GM19397 (cell line): ENCODE measurements around the gene OVOL1.
"Not testable (repeated sequence)": the region's sequence is repeated elsewhere in the genome, so short reads cannot be mapped to it uniquely, and the experiment has no call there.

Experiments used
- ATAC-seq: cut with Tn5 transposase; IDR thresholded peaks from one replicate; pipeline ENCODE4 v1.9.1; 2021; ENCODE audit warnings: mild to moderate bottlenecking, moderate library complexity; ENCODE audit not compliant: unreplicated experiment

The OVOL1 gene

GRCh38 chr11:65786786-65787636 is at the start of gene OVOL1:
Gene OVOL1 (plus strand): TSS chr11:65787063. CDS start chr11:65787374, 311 bp downstream.
- no peak for ATAC-seq

GRCh38 chr11:65739022-65739421 is 47.8 kb upstream of the OVOL1 start:
- no peak for ATAC-seq

GRCh38 chr11:65741185-65741584 is 45.7 kb upstream of the OVOL1 start:
- ATAC-seq, result no peak

- no peak for ATAC-seq
Measured at GRCh38 chr11:65742353-65742752, 44.5 kb upstream of the OVOL1 start.

GRCh38 chr11:65743681-65744025 is 43.2 kb upstream of the OVOL1 start:
- no peak for ATAC-seq

GRCh38 chr11:65744026-65744698 is 42.7 kb upstream of the OVOL1 start:
- no peak for ATAC-seq

- no peak for ATAC-seq
Measured at GRCh38 chr11:65744699-65745042, 42.2 kb upstream of the OVOL1 start.

- ATAC-seq, result no peak
Measured at GRCh38 chr11:65745049-65745448, 41.8 kb upstream of the OVOL1 start.

- ATAC-seq, result not testable (repeated sequence)
Measured at GRCh38 chr11:65762169-65762568, 24.7 kb upstream of the OVOL1 start.

GRCh38 chr11:65762816-65763215 is 24.0 kb upstream of the OVOL1 start:
- ATAC-seq, result not testable (repeated sequence)

GRCh38 chr11:65764434-65764833 is 22.4 kb upstream of the OVOL1 start:
- ATAC-seq, result no peak

GRCh38 chr11:65766535-65766934 is 20.3 kb upstream of the OVOL1 start:
- ATAC-seq, result no peak

GRCh38 chr11:65767406-65767805 is 19.5 kb upstream of the OVOL1 start:
- no peak for ATAC-seq

- ATAC-seq, result not testable (repeated sequence)
Measured at GRCh38 chr11:65767806-65768205, 19.1 kb upstream of the OVOL1 start.

GRCh38 chr11:65770951-65771567 is 15.8 kb upstream of the OVOL1 start:
- no peak for ATAC-seq

GRCh38 chr11:65771589-65772112 is 15.2 kb upstream of the OVOL1 start:
- no peak for ATAC-seq

GRCh38 chr11:65773784-65774411 is 13.0 kb upstream of the OVOL1 start:
- no peak for ATAC-seq

- ATAC-seq, result no peak
Measured at GRCh38 chr11:65774525-65775306, 12.1 kb upstream of the OVOL1 start.

GRCh38 chr11:65776196-65776595 is 10.7 kb upstream of the OVOL1 start:
- no peak for ATAC-seq

GRCh38 chr11:65776710-65777141 is 10.1 kb upstream of the OVOL1 start:
- no peak for ATAC-seq
